Stimulated activated CD8-positive, alpha-beta memory T cell treated with anti-CD3 and anti-CD28 coated beads, Interleukin-12 subunit alpha, Interleukin-12 subunit beta, amount 100 ng/mL, for 24 hours (primary cell): Measurements from ENCODE around the gene SKP2.

Experiments
- DNase-seq: peaks from one replicate; pipeline ENCODE4 v3.0.0-alpha.2; 2020; ENCODE audit errors: extremely low read depth

SKP2 gene

GRCh38 chr5:36199620-36200019, 47.7 kb downstream of the SKP2 start:
- no peak for DNase-seq

DNA sequence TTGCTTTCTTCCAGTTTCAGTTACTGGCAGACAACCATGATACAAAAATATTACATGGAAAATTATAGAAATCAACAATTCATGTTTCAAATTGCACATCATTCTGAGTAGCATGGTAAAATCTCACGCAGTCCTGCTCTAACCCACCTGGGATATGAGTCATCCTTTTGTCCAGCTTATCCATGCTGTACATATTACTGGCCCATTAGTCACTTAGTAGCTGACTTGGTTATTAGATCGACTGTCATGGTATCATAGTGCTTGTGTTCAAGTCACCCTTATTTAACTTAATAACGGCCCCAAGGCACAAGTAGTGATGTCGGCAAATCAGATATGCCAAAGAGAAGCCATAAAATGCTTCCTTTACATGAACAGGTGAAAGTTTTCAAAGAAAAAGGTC, 48.6 kb downstream of the SKP2 start:
- DNase-seq = no peak

- no peak for DNase-seq
These were observed 50.6 kb downstream of the SKP2 start for GRCh38 chr5:36202521-36202961.

- no peak for DNase-seq
These were observed 53.4 kb downstream of the SKP2 start for GRCh38 chr5:36205329-36205728.

DNA sequence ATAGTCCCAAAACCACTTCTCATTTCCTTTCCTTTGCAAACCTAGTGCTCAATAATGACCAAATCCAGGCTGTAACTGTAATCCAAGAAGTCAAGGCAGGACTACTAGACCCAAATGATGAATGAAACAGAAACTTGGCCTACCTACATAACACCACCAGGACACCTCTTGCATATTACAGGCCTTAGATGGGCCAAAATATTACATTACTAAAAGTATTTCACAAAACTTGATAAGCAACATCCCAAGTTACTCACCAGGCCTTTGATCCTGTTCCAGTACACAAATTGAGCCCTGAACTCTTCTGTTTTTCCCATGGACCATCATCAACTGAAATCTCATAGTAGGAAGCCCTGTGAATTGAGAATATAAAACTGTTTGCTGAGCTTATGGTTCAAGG, 55.0 kb downstream of the SKP2 start:
- DNase-seq = no peak

DNA sequence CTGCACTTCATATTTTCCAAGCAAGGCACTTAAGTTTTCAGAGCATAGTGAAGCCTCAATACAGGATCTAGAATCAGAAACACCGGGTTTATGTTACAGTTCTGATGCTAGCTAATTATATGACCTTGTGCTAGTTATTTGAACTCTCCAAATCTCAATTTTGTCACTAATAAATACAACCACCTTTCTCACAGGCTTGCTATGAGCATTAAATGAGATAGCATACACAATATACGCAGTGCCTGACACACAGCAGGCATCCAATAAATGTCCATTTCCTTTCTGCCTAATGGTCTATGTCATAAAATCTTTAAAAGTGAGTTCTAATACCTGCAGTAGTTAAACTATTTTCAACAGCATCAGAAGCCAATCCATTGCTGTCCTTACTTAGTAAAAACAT, 56.9 kb downstream of the SKP2 start:
- DNase-seq = no peak

- no peak for DNase-seq
These were observed 57.8 kb downstream of the SKP2 start for GRCh38 chr5:36209664-36210063.

DNA sequence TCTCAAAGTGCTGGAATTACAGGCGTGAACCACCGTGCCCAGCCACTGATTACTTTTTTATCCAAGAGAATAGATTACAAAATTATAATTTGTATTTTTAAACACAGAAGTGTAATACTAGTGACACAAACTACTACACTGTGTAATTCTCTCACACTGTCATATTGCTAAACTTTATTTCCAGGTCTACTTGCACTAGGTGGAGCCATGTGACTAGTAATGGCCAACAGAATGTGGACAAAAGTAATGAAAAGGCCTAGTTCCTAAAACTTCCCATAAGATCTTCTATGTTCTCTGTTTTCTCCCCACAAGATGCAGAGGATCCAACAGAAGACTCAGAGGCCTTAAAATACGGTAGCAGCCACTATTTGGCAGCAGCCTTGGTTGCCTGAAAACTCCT, 62.5 kb downstream of the SKP2 start:
- DNase-seq = no peak

- no peak for DNase-seq
These were observed 64.0 kb downstream of the SKP2 start for GRCh38 chr5:36215910-36216309.

- DNase-seq = no peak
These were observed 65.7 kb downstream of the SKP2 start for GRCh38 chr5:36217567-36217966.

DNA sequence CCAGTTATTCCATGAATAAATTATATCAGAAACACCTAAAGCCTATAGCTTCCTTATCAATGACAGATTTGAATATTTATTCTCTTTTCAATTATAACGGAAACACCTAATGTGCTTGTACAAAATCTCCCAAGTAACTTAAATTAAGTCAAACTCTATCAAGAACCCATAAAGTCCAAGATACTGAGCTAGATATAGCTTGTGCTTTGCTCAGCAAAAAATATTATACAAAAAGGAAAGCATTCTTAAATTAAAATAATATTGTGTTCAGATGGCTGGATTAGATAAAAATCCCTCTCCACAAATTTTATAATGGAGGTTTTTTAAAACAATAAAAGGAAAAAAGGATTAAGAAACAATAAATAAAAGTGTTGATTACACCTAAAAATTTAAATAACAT, 66.1 kb downstream of the SKP2 start:
- no peak for DNase-seq

GRCh38 chr5:36222620-36223019, 70.7 kb downstream of the SKP2 start:
- DNase-seq = no peak

- no peak for DNase-seq
These were observed 75.1 kb downstream of the SKP2 start for GRCh38 chr5:36227046-36227445.

GRCh38 chr5:36228505-36228904, 76.6 kb downstream of the SKP2 start:
- no peak for DNase-seq

DNA sequence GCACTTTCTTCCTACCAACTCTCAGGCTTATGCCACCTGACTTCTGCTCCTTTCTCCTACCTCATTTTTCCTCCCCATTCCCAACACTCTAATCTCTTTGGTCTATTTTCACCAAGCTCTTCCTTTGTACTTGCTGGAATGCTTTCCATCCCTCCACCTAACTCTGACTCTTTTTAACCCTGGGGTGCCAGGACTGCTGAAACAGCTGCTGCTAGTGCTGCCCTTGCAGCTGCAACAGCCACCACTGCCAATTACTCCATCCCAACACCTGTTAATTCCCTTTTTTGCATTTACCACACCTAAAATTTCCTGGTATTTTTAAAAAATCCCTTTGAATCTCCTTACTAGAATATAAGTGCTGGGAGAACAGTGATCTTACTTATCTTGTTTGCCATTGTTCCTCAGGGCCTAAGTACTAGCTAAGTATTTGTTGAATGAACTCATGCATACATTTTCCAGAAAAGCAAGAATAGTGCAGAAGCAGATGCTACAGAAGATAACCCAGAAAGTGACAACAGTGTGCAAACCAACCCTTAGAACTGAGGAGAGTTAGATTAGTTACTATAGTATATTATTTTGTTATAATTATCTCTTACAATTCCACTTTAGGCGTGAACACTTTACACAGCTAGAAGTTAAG, 78.4 kb downstream of the SKP2 start:
- DNase-seq = no peak

DNA sequence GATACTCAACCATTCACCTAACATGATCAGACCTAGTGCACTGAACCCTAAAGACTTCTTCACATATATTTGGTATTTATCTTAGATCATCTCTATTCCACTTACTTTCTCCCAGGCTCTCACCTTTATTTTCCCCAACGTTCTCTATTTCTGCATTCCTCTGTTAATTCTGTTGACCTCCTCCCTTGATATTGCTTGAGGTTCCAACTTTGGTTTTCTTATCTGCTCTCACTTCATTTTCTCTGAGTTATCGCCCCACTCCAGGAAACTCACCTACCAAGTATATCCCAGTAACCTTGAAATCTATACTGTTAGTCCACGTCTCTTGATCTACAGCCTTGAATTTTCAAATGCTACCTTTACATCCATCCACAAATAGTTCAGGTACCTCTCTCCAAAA, 80.6 kb downstream of the SKP2 start:
- DNase-seq = no peak
